Hepatocyte (in vitro differentiated cells): Measurements from ENCODE around the gene ATP1A3.

Experiments
- CTCF ChIP-seq: fragments of 200-600 bp; sonication (generic); IDR thresholded peaks from 2 replicates; pipeline ENCODE4 v1.5.1; 2016; ENCODE audit warnings: antibody characterized with exemption, mild to moderate bottlenecking; ENCODE audit not compliant: poor library complexity
- EZH2 ChIP-seq: fragments of 200-600 bp; sonication (generic); IDR thresholded peaks from 2 replicates; pipeline ENCODE4 v1.6.1; 2016; ENCODE audit warnings: antibody characterized with exemption, mild to moderate bottlenecking, borderline replicate concordance
- EZH2phosphoT487 ChIP-seq: fragments of 200-600 bp; sonication (generic); IDR thresholded peaks from one replicate; pipeline ENCODE4 v1.6.1; 2018; ENCODE audit warnings: antibody characterized with exemption, mild to moderate bottlenecking, low read depth, moderate library complexity; ENCODE audit not compliant: unreplicated experiment, severe bottlenecking

GRCh38 chr19:41919948-41920712 is 73.9 kb downstream of the ATP1A3 start:
- no peak for TF ChIP-seq CTCF
- no peak for TF ChIP-seq EZH2phosphoT487
- no peak for TF ChIP-seq EZH2
